H9 (cell line): ENCODE measurements around the gene RAB1B. TPM values are rescaled to one million over a fixed set of nuclear protein-coding genes. Genes with fewer than 3 reads are reported as not detected.
A peak's percentile ranks its signal among the peaks of the same experiment; 100 is the strongest.

ENCODE experiments used
- DNase-seq: peaks from one replicate; pipeline ENCODE4 v3.0.0-alpha.2; 2017
- H2AFZ ChIP-seq: one replicate; pipeline ENCODE4 v1.6.1; 2013; ENCODE audit warnings: mild to moderate bottlenecking, low read length, control low read depth, moderate library complexity
- H2AK5ac ChIP-seq: 2 replicates; pipeline ENCODE4 v1.6.1; 2013; ENCODE audit warnings: low read length, control low read depth, mixed read lengths; ENCODE audit not compliant: insufficient read length
- H2BK120ac ChIP-seq: one replicate; pipeline ENCODE4 v1.6.1; 2013; ENCODE audit warnings: low read depth, mild to moderate bottlenecking, low read length, control low read depth, inconsistent platforms; ENCODE audit not compliant: poor library complexity, severe bottlenecking
- H2BK12ac ChIP-seq: 2 replicates; pipeline ENCODE4 v1.6.1; 2013; ENCODE audit warnings: low read length, control low read depth, mixed read lengths, low read depth; ENCODE audit not compliant: insufficient read length
- H2BK15ac ChIP-seq: 2 replicates; pipeline ENCODE4 v1.6.1; 2013; ENCODE audit warnings: low read depth, low read length, control low read depth
- H2BK20ac ChIP-seq: one replicate; pipeline ENCODE4 v1.6.1; 2013; ENCODE audit warnings: low read depth, mild to moderate bottlenecking, low read length, control low read depth, inconsistent platforms; ENCODE audit not compliant: poor library complexity, severe bottlenecking
- H2BK5ac ChIP-seq: 2 replicates; pipeline ENCODE4 v1.6.1; 2013; ENCODE audit warnings: low read length, control low read depth, mixed read lengths; ENCODE audit not compliant: insufficient read length
- H3K14ac ChIP-seq: 2 replicates; pipeline ENCODE4 v1.6.1; 2013; ENCODE audit warnings: low read length, control low read depth; ENCODE audit not compliant: insufficient read depth
- H3K18ac ChIP-seq: 2 replicates; pipeline ENCODE4 v1.6.1; 2013; ENCODE audit warnings: low read depth, mild to moderate bottlenecking, mixed read lengths, low read length, control low read depth; ENCODE audit not compliant: insufficient read length
- H3K23ac ChIP-seq: 2 replicates; pipeline ENCODE4 v1.6.1; 2013; ENCODE audit warnings: low read length, control low read depth, mixed read lengths, low read depth; ENCODE audit not compliant: insufficient read length
- H3K23me2 ChIP-seq: 2 replicates; pipeline ENCODE4 v1.6.1; 2013; ENCODE audit warnings: low read depth, mild to moderate bottlenecking, mixed read lengths, low read length, control low read depth; ENCODE audit not compliant: insufficient read length, poor library complexity, severe bottlenecking
- H3K27ac ChIP-seq: 2 replicates; pipeline ENCODE4 v1.5.1; 2013; ENCODE audit warnings: low read length, control low read depth, mixed read lengths, low read depth; ENCODE audit not compliant: insufficient read length
- H3K27me3 ChIP-seq: 2 replicates; pipeline ENCODE4 v1.6.1; 2013; ENCODE audit warnings: low read length, control low read depth, inconsistent platforms; ENCODE audit not compliant: insufficient read depth
- H3K4ac ChIP-seq: 2 replicates; pipeline ENCODE4 v1.6.1; 2013; ENCODE audit warnings: low read depth, mild to moderate bottlenecking, control low read depth, inconsistent platforms, low read length, moderate library complexity
- H3K4me1 ChIP-seq: 2 replicates; pipeline ENCODE4 v1.6.1; 2013; ENCODE audit warnings: low read length, control low read depth, inconsistent platforms; ENCODE audit not compliant: insufficient read depth
- H3K4me2 ChIP-seq: 2 replicates; pipeline ENCODE4 v1.6.1; 2013; ENCODE audit warnings: low read length, control low read depth, mixed read lengths; ENCODE audit not compliant: insufficient read length, insufficient read depth
- H3K56ac ChIP-seq: 2 replicates; pipeline ENCODE4 v1.6.1; 2013; ENCODE audit warnings: low read depth, mild to moderate bottlenecking, mixed read lengths, low read length, control low read depth; ENCODE audit not compliant: insufficient read length
- H3K79me1 ChIP-seq: 2 replicates; pipeline ENCODE4 v1.6.1; 2013; ENCODE audit warnings: low read depth, mild to moderate bottlenecking, moderate library complexity, low read length, control low read depth, inconsistent platforms; ENCODE audit not compliant: insufficient read depth, poor library complexity, severe bottlenecking
- H3K79me2 ChIP-seq: 2 replicates; pipeline ENCODE4 v1.6.1; 2013; ENCODE audit warnings: low read length, control low read depth, inconsistent platforms; ENCODE audit not compliant: insufficient read depth
- H3K9ac ChIP-seq: 2 replicates; pipeline ENCODE4 v1.6.1; 2013; ENCODE audit warnings: low read length, control low read depth, mixed read lengths; ENCODE audit not compliant: insufficient read length; ENCODE audit errors: extremely low read depth
- H3K9me3 ChIP-seq: one replicate; pipeline ENCODE4 v1.6.1; 2013; ENCODE audit warnings: low read depth, low read length, inconsistent platforms; ENCODE audit not compliant: control insufficient read depth
- H3T11ph ChIP-seq: one replicate; pipeline ENCODE4 v1.6.1; 2013; ENCODE audit warnings: mild to moderate bottlenecking, low read length, control low read depth, inconsistent platforms
- H4K20me1 ChIP-seq: one replicate; pipeline ENCODE4 v1.6.1; 2013; ENCODE audit not compliant: control insufficient read depth, insufficient read length, insufficient read depth
- H4K5ac ChIP-seq: 2 replicates; pipeline ENCODE4 v1.6.1; 2013; ENCODE audit warnings: low read depth, mild to moderate bottlenecking, mixed read lengths, low read length, control low read depth; ENCODE audit not compliant: insufficient read length
- H4K8ac ChIP-seq: replicated peaks from 2 replicates; pipeline ENCODE4 v1.6.1; 2013; ENCODE audit warnings: low read length, control low read depth, mixed read lengths, low read depth; ENCODE audit not compliant: insufficient read length
- H4K91ac ChIP-seq: 2 replicates; pipeline ENCODE4 v1.6.1; 2013; ENCODE audit warnings: low read depth, mild to moderate bottlenecking, moderate library complexity, mixed read lengths, low read length, control low read depth; ENCODE audit not compliant: insufficient read length
- H3K27ac Mint-ChIP-seq, 3 experiments: 2 replicates in 2 of 3; 3 replicates in 1 of 3; pipeline ENCODE4 v1.8.0; 2020 to 2021; ENCODE audit warnings: mixed read lengths in 3 of 3, mild to moderate bottlenecking in 1 of 3, moderate library complexity in 1 of 3
- H3K27me3 Mint-ChIP-seq: 2 replicates; pipeline ENCODE4 v1.8.0; 2021; ENCODE audit warnings: low read depth, mild to moderate bottlenecking, moderate library complexity, mixed read lengths
- H3K36me3 Mint-ChIP-seq, 3 experiments: 2 replicates in 2 of 3; 3 replicates in 1 of 3; pipeline ENCODE4 v1.8.0; 2020 to 2021; ENCODE audit warnings: low read depth in 3 of 3, mixed read lengths in 3 of 3; ENCODE audit not compliant: insufficient read depth in 1 of 3
- H3K4me1 Mint-ChIP-seq, 2 experiments: 2 replicates each; pipeline ENCODE4 v1.8.0; 2020; ENCODE audit warnings: mixed read lengths in 2 of 2
- H3K4me3 Mint-ChIP-seq, 2 experiments: 2 replicates in 1 of 2; 3 replicates in 1 of 2; pipeline ENCODE4 v1.8.0; 2020 to 2021; ENCODE audit warnings: mild to moderate bottlenecking in 2 of 2, mixed read lengths in 2 of 2, moderate library complexity in 1 of 2
- H3K9me3 Mint-ChIP-seq, 2 experiments: 2 replicates in 1 of 2; 3 replicates in 1 of 2; pipeline ENCODE4 v1.8.0; 2020; ENCODE audit warnings: mild to moderate bottlenecking in 2 of 2, mixed read lengths in 2 of 2, moderate library complexity in 1 of 2
- WGBS: extraction: QIAGEN DNeasy Blood & Tissue Kit; methylation state at CpG from one replicate; pipeline ENCODE4 v1.1.7; 2013; ENCODE audit warnings: missing lambda C conversion rate, low lambda C conversion rate, mixed read lengths; ENCODE audit not compliant: insufficient read length; ENCODE audit errors: extremely low coverage; 5-methylcytosine and 5-hydroxymethylcytosine counted together
- long read RNA-seq: library from polyadenylated mRNA; unstranded; transcript quantifications from one replicate; pipeline ENCODE4 v2.0.0, GENCODE V29; 2020
- total RNA-seq: library from RNA; stranded (reverse); gene quantifications from 2 replicates; pipeline ENCODE4 v1.2.1, GENCODE V29; 2021
- TF ChIP-seq, protein P1 (sequence below): fragments of 200-600 bp; sonication (generic); conservative IDR thresholded peaks from 3 replicates; pipeline ENCODE4 v1.8.0; 2021; ENCODE audit warnings: antibody characterized with exemption, mild to moderate bottlenecking

The RAB1B gene
- 118 and 122 TPM in 2 replicates for total RNA-seq
- long read RNA-seq, transcript RAB1B-201 (6 exons, 2,007 nt), result major isoform, 138 of 153 reads
- long read RNA-seq, partial matches to known transcripts, result 12 of 153 reads
- long read RNA-seq, other reads (novel, unspliced or antisense), result 1 of 153 reads

- no peak within 1 kb of the TSS for H2BK15ac ChIP-seq
- no peak within 1 kb of the TSS for H4K5ac ChIP-seq
- H3K56ac ChIP-seq, result no peak within 1 kb of the TSS
- H3K14ac ChIP-seq, result peak within 1 kb of the TSS; percentile 100
- H3K27me3 ChIP-seq, result no peaks in the 10 kb centered on the region
- no peak within 1 kb of the TSS for H2BK5ac ChIP-seq
- peaks cover 20 to 22% of the 10 kb centered on the region in 2 experiments for H3K4me1 Mint-ChIP-seq
- TF ChIP-seq, protein P1, sequence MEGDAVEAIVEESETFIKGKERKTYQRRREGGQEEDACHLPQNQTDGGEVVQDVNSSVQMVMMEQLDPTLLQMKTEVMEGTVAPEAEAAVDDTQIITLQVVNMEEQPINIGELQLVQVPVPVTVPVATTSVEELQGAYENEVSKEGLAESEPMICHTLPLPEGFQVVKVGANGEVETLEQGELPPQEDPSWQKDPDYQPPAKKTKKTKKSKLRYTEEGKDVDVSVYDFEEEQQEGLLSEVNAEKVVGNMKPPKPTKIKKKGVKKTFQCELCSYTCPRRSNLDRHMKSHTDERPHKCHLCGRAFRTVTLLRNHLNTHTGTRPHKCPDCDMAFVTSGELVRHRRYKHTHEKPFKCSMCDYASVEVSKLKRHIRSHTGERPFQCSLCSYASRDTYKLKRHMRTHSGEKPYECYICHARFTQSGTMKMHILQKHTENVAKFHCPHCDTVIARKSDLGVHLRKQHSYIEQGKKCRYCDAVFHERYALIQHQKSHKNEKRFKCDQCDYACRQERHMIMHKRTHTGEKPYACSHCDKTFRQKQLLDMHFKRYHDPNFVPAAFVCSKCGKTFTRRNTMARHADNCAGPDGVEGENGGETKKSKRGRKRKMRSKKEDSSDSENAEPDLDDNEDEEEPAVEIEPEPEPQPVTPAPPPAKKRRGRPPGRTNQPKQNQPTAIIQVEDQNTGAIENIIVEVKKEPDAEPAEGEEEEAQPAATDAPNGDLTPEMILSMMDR, result no peak
- H2BK120ac ChIP-seq, result no peak within 1 kb of the TSS
- no peak within 1 kb of the TSS for H3K23ac ChIP-seq
- WGBS, result no CpG with 5 or more reads among the region's 64 CpGs
- peak within 1 kb of the TSS; percentile 89 to 98 for H3K4me3 Mint-ChIP-seq
- H3K9me3 ChIP-seq, result no peaks in the 10 kb centered on the region
- no peak within 1 kb of the TSS for H3K27ac ChIP-seq
- H3K79me2 ChIP-seq, result peaks cover 5% of the 10 kb centered on the region; the same call in 1 of the 2 replicates
- no peak within 1 kb of the TSS for H3T11ph ChIP-seq
- H3K9me3 Mint-ChIP-seq, result no peaks in the 10 kb centered on the region
- peaks cover 10% of the 10 kb centered on the region for H3K23me2 ChIP-seq
- H2BK12ac ChIP-seq, result no peak within 1 kb of the TSS
- no peaks in the 10 kb centered on the region for H3K4me1 ChIP-seq
- H4K91ac ChIP-seq, result no peak within 1 kb of the TSS
- H4K8ac ChIP-seq, result no peak within 1 kb of the TSS
- no peak within 1 kb of the TSS for H3K4ac ChIP-seq
- H2AK5ac ChIP-seq, result no peak within 1 kb of the TSS
- no peak within 1 kb of the TSS for H2BK20ac ChIP-seq
- peak within 1 kb of the TSS; percentile 98 for H3K18ac ChIP-seq
- no peaks in the 10 kb centered on the region for H3K79me1 ChIP-seq
- peak within 1 kb of the TSS; percentile 94 to 98 (median 97) for H3K27ac Mint-ChIP-seq
- no peak within 1 kb of the TSS for H2AFZ ChIP-seq
- no peaks in the 10 kb centered on the region; the same call in 1 of the 2 replicates for H3K27me3 Mint-ChIP-seq
- H4K20me1 ChIP-seq, result peaks cover 2% of the 10 kb centered on the region
- H3K9ac ChIP-seq, result peak within 1 kb of the TSS; percentile 77
- peak; percentile 100 for DNase-seq
- H3K4me2 ChIP-seq, result peak within 1 kb of the TSS; percentile 95
- peaks cover 14 to 44% (median 37%) of the 10 kb centered on the region in 3 experiments for H3K36me3 Mint-ChIP-seq
Observed at GRCh38 chr11:66268244-66268951, at the start of gene RAB1B. RAB1B (plus strand) TSS chr11:66268639; CDS start chr11:66268680, 41 bp downstream.
